HUES64 (cell line): ENCODE measurements around the gene FANCF. TPM values are rescaled to one million over a fixed set of nuclear protein-coding genes. Genes with fewer than 3 reads are reported as not detected.

ENCODE experiments used
- H3K27ac ChIP-seq: 2 replicates; pipeline ENCODE4 v1.7.0; 2013; ENCODE audit warnings: low read depth, low read length, inconsistent platforms
- H3K27me3 ChIP-seq: 2 replicates; pipeline ENCODE4 v1.6.1; 2013; ENCODE audit warnings: mild to moderate bottlenecking, low read length; ENCODE audit not compliant: insufficient read depth
- H3K36me3 ChIP-seq: 2 replicates; pipeline ENCODE4 v1.6.1; 2013; ENCODE audit warnings: mild to moderate bottlenecking, low read length; ENCODE audit not compliant: insufficient read depth
- H3K4me1 ChIP-seq: 2 replicates; pipeline ENCODE4 v1.6.1; 2013; ENCODE audit warnings: mild to moderate bottlenecking, low read length, moderate library complexity; ENCODE audit not compliant: insufficient read depth
- H3K4me3 ChIP-seq: 2 replicates; pipeline ENCODE4 v1.5.1; 2013; ENCODE audit warnings: mild to moderate bottlenecking, low read length, moderate library complexity
- H3K9ac ChIP-seq: 2 replicates; pipeline ENCODE4 v1.6.1; 2013; ENCODE audit warnings: mild to moderate bottlenecking, low read depth, low read length
- H3K9me3 ChIP-seq: 2 replicates; pipeline ENCODE4 v1.6.1; 2013; ENCODE audit warnings: low read depth, low read length; ENCODE audit not compliant: insufficient read depth
- whole genome bisulfite sequencing: fragments of 150-250, 120-280 bp; methylation state at CpG from one replicate; pipeline ENCODE4 v1.1.7; 2013; ENCODE audit warnings: missing lambda C conversion rate; 5-methylcytosine and 5-hydroxymethylcytosine counted together
- polyA plus RNA-seq, 2 experiments: library from polyadenylated mRNA; stranded (reverse); fragments of 50-300 nt; gene quantifications; one replicate each; pipeline ENCODE4 v1.2.3, GENCODE V29; 2013

Gene FANCF, protein sequence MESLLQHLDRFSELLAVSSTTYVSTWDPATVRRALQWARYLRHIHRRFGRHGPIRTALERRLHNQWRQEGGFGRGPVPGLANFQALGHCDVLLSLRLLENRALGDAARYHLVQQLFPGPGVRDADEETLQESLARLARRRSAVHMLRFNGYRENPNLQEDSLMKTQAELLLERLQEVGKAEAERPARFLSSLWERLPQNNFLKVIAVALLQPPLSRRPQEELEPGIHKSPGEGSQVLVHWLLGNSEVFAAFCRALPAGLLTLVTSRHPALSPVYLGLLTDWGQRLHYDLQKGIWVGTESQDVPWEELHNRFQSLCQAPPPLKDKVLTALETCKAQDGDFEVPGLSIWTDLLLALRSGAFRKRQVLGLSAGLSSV
- polyA plus RNA-seq (2013, experiment 1 of 2) = 16.2 TPM
- 15.9 TPM for polyA plus RNA-seq (2013, experiment 2 of 2)

DNA sequence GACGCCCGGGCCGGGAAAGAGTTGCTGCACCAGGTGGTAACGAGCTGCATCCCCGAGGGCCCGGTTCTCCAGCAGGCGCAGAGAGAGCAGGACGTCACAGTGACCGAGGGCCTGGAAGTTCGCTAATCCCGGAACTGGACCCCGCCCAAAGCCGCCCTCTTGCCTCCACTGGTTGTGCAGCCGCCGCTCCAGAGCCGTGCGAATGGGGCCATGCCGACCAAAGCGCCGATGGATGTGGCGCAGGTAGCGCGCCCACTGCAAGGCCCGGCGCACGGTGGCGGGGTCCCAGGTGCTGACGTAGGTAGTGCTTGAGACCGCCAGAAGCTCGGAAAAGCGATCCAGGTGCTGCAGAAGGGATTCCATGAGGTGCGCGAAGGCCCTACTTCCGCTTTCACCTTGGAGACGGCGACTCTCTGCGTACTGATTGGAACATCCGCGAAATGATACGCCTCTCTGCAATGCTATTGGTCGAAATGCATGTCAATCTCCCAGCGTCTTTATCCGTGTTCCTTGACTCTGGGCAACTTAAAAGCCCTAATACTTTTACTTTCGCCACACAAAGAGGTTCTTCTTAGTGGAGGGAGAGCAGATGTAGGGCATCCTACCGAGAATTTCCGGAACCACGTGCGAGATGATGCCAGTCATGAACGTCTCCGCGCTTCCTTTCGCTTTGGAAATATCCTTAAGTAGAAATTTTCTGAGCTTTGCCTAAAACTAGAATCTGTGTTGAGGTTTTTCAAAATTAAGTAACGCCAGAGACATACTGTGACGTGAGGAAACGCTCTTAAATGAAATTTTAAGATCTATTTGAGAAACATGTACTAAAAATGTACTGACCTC lies at the start of gene FANCF:
TSS of gene FANCF (minus strand) at position 376 of the 840 bp plus-strand sequence. CDS start at position 363, 13 bp downstream.
- Histone ChIP-seq H3K27me3 (no peaks in the 10 kb centered on the region), H3K9me3 (no peaks in the 10 kb centered on the region), H3K36me3 (peaks cover 4% of the 10 kb centered on the region; the same call in 1 of the 2 replicates), H3K4me3 (peak within 1 kb of the TSS; percentile 82), H3K9ac (peak within 1 kb of the TSS; percentile 95), H3K4me1 (peaks cover 8% of the 10 kb centered on the region), H3K27ac (peak within 1 kb of the TSS; percentile 96)
- WGBS = 5% methylated on average over 55 of the region's 55 CpGs

DNA sequence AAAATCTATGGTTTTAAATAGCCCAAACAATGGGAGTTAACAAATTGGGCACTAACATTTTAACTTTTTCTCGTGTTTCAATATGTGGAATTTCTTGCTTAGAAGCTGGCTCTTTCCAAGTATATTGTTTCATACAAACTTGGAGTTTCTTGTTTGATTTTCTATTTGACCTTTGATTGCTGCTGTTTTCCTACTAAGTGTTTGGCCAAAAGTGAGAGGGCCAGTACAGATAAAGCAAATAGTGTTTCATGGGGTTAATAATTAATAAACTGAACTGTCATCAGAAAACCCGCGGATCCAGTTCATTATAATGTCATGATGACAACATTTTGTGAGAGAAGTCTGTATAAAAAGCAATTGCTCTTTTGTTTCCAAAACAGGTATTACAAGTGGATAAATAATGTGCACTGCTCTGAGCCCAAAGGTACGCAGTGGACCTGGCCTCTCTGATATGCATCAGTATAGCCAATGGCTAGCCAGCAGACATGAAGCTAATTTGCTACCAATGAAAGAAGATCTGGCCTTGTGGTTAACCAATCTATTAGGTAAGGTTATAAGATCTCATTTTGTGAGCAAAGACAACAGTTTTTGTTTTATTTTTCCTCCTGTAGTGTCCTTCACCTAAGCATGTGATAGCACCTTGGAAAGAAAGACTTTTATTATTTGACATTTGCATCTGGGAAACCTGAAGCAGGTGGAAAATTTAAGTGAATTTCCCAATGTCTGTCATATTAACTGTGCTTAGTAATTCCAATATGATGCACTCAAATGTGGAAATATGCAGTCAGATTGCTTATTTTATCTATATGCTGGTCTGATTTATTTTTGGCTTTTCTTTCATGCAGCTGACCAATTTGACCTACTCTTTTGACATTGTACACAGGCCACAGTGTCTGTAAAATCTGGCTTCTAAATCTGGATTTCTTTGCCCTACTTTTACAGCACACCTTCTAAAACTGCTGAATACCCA lies 49.1 kb upstream of the FANCF start:
- Histone ChIP-seq H3K27me3 (no peaks in the 10 kb centered on the region), H3K9ac (no peak overlapping the region), H3K4me3 (no peak overlapping the region), H3K27ac (no peak overlapping the region), H3K9me3 (no peaks in the 10 kb centered on the region), H3K4me1 (no peaks in the 10 kb centered on the region), H3K36me3 (no peaks in the 10 kb centered on the region)
- 95% methylated on average over 4 of the region's 4 CpGs for WGBS

DNA sequence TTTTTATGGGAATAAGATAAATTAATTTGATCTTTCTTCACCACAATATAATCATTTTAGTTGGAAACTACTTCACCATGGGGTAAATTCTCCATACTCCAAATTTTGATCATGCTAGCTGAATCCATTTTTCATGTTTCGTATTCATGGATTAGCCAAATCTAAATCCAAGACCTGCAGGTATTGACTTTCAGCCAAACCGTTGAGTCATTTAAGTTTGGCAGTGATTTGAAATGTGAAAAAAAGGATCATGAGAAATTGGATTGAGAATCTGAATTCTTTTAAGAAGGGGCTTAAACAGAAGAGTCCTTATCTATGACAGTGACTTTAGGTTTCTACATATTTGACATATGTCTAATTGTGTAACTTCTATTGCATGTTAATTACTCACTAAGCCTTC lies 46.1 kb upstream of the FANCF start:
- Histone ChIP-seq H3K9me3 (no peaks in the 10 kb centered on the region), H3K9ac (no peak overlapping the region), H3K36me3 (no peaks in the 10 kb centered on the region), H3K27me3 (peaks cover 19% of the 10 kb centered on the region), H3K4me1 (peaks cover 10% of the 10 kb centered on the region), H3K4me3 (no peak overlapping the region), H3K27ac (no peak overlapping the region)
- WGBS = 91% methylated on average over 2 of the region's 2 CpGs

DNA sequence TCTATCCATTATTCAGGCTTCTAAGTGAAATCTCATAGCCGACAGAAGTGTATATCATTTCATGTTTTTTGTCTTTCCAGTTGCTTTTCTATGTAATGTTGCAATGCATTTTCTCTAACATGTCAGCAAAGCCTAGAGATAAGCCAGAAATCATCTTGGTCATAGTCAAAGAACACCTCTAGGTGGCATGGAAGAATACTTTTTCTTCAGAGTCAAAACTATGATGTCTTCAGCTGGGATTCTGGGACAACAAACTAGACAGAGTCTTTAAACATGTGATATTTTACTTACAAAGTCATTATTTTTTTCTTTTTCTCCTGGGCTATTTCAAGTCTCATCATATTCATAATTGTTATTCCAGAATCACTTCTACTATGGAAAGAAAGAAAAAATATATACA lies 45.2 kb upstream of the FANCF start:
- no peak overlapping the region for H3K4me3 ChIP-seq
- H3K4me1 ChIP-seq = peaks cover 13% of the 10 kb centered on the region
- no peaks in the 10 kb centered on the region for H3K36me3 ChIP-seq
- peaks cover 29% of the 10 kb centered on the region for H3K27me3 ChIP-seq
- no peak overlapping the region for H3K27ac ChIP-seq
- no peaks in the 10 kb centered on the region for H3K9me3 ChIP-seq
- WGBS = 80% methylated on average over 1 of the region's 1 CpG
- no peak overlapping the region for H3K9ac ChIP-seq

DNA sequence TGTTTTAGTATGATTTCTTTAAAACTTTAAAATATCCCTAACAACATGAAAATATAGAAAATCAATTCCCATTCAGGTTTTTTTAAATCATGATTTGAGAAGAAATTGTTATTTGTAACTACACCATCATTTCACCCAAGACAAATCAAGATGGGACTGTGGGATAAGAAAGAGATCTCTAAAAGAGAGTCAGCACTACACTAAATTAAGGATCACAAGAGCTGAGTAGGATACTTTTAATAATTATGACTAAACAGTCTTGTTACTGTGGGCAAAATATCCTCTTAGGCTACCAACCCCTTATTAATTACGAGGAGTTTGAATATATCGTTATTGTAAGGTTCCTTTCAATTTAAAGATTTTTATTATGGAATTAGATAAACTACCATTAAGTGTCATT lies 43.7 kb upstream of the FANCF start:
- H3K4me1 ChIP-seq = peaks cover 14% of the 10 kb centered on the region
- H3K9me3 ChIP-seq = no peaks in the 10 kb centered on the region
- H3K4me3 ChIP-seq = no peak overlapping the region
- H3K27me3 ChIP-seq = peaks cover 39% of the 10 kb centered on the region
- H3K9ac ChIP-seq = no peak overlapping the region
- WGBS = no CpG with 5 or more reads among the region's 2 CpGs
- H3K27ac ChIP-seq = no peak overlapping the region
- no peaks in the 10 kb centered on the region for H3K36me3 ChIP-seq

DNA sequence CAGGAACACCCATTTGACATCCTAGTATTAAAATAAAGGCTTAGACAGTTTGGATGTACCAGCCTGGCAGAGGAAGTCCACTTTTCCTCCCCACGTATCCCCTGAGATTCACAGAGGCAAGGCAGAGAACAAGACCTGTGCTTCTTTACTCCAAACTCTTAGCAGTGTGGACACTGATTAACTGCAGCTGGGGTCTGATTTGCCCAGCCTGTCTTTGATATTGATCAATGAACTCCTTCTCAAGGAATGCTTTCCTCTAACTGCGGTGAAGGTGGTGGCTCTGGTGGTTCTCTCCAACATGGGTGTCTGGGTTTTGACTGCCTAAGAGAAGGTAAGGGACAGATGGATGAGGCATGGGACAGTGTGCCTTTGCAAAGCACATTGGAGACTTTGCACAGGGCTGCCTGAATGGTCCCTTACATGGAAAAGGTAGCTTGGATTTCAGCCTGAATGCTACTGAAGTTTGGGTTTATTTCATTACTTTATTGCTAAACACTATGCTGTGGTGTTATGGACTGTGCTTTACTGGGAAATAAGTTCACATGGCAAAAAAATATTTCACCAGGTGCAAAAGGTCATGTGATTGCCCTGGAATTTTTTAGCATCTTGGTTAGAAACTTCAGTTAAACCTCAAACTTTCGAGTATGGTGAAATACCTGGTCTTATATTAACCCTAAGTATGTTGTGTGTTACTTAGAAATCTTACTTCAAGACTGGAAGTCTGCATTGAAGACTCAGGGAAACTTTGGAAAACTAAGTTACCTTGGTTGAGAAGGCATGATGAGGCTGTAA lies 42.6 kb upstream of the FANCF start:
- Histone ChIP-seq H3K27me3 (peaks cover 39% of the 10 kb centered on the region), H3K27ac (no peak overlapping the region)
- WGBS = 85% methylated on average over 3 of the region's 3 CpGs

DNA sequence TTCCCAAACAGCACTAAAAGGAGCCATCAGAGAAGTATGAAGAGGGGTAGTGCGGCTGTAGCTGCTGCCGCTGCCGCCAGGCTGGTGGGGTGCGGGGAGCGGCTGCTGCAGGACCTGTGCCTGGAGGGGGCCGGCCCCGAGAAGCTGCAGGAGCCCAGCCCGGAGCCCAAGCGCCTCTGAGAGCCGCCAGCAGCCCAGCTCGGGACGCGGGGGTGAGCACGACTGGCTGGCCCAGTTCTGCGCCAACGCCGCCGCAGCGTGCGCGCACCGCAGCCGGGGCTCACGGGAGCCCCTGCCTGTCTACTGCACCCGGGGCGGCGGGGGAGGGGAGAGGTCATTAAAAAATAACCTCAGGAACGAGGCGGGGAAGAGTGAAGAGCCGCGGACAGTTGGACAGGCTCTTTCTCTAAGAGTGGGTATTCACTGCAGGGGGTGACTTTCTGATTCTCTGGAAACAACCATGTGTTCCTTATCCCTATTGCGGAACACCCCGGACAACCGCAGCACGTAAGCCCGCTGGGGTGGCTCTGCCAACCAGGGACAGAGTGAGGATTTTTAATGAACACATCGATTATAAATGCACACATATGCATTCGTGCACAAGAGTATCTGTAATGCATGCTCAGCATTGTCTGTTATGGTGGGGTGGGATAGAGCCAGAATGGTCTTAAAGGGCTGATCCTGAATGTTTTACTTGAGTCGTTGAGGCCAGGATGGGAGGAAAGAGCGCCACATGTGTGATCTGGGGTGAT lies 41.2 kb upstream of the FANCF start:
- H3K9me3 ChIP-seq = no peaks in the 10 kb centered on the region
- peak overlapping the region; percentile 72 for H3K9ac ChIP-seq
- WGBS = 7% methylated on average over 40 of the region's 40 CpGs
- H3K4me1 ChIP-seq = peaks cover 14% of the 10 kb centered on the region
- H3K27ac ChIP-seq = no peak overlapping the region
- peaks cover 39% of the 10 kb centered on the region for H3K27me3 ChIP-seq
- peak overlapping the region; percentile 65 for H3K4me3 ChIP-seq
- H3K36me3 ChIP-seq = no peaks in the 10 kb centered on the region

More for the DNA sequence above, 42.6 kb upstream of the FANCF start:
- H3K36me3 ChIP-seq = no peaks in the 10 kb centered on the region
- H3K4me3 ChIP-seq = no peak overlapping the region
- peaks cover 14% of the 10 kb centered on the region for H3K4me1 ChIP-seq
- no peaks in the 10 kb centered on the region for H3K9me3 ChIP-seq
- no peak overlapping the region for H3K9ac ChIP-seq

DNA sequence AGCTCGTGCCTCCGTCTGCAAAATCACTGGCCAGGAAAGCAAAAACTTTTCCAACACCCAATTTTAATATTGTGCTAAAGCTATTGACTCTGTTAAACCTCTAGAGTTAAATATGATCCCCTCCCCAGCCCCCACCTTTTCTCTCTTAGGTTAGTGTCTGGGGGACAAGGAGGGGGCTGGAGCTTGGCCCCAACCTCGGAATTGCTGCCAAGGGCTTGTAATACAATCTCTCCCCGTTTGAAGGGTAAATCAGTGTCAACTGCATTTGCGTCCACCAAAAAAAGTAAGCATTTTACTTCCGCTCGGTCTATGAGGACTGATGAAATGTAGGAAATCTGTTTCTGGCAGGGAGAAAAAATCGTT lies 40.7 kb upstream of the FANCF start, which contains the start of gene GAS2:
TSS of gene GAS2 (plus strand) at position 287 of the 363 bp plus-strand sequence. CDS start 8,259 bp downstream, outside the sequence.
- Histone ChIP-seq H3K4me1 (peaks cover 14% of the 10 kb centered on the region), H3K36me3 (no peaks in the 10 kb centered on the region), H3K9ac (peak within 1 kb of the TSS; percentile 72), H3K9me3 (no peaks in the 10 kb centered on the region), H3K27ac (no peak within 1 kb of the TSS), H3K4me3 (peak within 1 kb of the TSS; percentile 65), H3K27me3 (peaks cover 39% of the 10 kb centered on the region)
- 2% methylated on average over 6 of the region's 8 CpGs for WGBS

DNA sequence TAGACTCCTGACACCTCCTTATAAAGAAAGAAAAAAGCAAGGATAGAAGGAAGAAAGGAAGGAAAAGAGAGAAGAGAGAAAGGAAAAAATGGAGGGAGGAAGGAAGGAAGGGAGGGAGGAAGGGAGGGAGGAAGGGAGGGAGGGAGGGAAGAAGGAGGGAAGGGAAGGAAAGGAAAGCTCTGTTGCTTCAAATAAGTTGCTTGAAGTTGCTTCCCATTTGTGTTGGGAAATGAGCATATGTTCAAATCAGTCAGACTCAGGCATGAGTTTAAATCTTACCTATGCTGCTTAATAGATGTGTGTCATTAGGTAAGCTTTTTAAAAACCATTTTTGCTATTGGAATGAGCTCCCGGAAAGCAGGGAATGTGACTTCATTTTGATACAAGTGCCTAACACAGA lies 34.2 kb upstream of the FANCF start:
- peaks cover 21% of the 10 kb centered on the region; the same call in 1 of the 2 replicates for H3K4me1 ChIP-seq
- 87% methylated on average over 1 of the region's 1 CpG for WGBS
- 0 out of 2 replicates have a peak, but pooled peaks cover under 1% of the 10 kb centered on the region for H3K27me3 ChIP-seq
- no peaks in the 10 kb centered on the region for H3K9me3 ChIP-seq
- H3K36me3 ChIP-seq = no peaks in the 10 kb centered on the region
- H3K9ac ChIP-seq = no peak overlapping the region
- no peak overlapping the region for H3K4me3 ChIP-seq
- H3K27ac ChIP-seq = no peak overlapping the region
